HG03175 (cell line): ENCODE data around the gene SLC22A15.
A peak's percentile ranks its signal among the peaks of the same experiment; 100 is the strongest.

ENCODE experiments used
- ATAC-seq: cut with Tn5 transposase; IDR thresholded peaks from one replicate; pipeline ENCODE4 v1.9.1; 2021; ENCODE audit warnings: mild to moderate bottlenecking, moderate library complexity; ENCODE audit not compliant: unreplicated experiment

The SLC22A15 gene

DNA sequence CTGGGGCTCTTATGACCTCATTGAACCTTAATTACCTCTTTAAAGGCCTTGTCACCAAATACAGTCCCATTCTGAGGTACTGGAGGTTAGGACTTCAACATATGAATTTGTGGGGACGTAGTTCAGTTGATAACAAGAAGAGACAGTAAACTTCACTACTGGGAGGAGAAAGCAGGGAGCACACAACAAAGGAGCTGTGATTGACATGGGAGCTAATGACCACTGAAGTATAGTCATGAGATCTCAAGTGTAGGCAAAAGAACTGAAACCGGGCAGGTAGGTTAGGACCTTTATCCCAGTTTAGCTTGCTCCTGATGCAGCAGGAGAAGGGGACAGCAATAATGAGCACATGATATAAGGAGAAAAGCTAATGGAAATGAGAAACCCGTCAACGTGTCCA is 123.1 kb downstream of the SLC22A15 start:
- no peak for ATAC-seq

DNA sequence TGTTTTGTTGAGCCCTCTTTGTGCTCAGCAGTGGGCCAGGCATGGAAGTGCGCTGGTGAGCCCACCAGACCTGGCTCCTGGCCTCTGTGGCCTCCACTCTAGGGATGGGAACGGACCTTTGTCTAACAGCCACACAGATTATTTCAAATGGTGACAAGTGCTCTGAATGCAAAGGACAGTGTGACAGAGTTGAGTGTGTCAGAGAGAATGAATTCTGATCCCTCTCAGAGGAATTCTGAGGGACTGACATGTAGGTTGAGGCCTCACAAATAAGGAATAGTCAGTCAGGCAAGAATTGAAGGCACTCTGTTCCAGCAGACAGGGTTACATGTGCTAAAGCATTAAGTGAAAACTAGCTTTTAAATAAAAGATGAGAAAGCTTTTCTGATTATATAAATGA is 123.6 kb downstream of the SLC22A15 start:
- no peak for ATAC-seq

DNA sequence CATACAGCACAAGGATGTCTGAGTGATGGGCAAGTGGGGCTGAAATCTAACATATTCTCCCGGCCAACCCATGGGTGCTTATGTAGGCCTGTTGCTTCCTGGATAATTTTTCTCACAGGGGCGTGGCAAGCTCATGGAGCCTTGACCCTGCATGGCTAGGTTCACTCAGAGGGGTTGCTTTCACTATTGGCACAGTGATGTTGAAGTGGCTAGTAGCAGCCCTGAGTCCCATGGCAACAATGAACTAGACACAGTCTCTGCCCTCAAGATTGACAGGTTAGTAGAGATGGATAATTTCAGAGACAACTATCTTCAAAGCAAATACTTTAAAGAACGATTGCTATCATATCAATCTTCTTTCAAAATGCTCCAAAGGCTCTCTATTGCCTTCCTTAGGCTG is 128.4 kb downstream of the SLC22A15 start:
- no peak for ATAC-seq

DNA sequence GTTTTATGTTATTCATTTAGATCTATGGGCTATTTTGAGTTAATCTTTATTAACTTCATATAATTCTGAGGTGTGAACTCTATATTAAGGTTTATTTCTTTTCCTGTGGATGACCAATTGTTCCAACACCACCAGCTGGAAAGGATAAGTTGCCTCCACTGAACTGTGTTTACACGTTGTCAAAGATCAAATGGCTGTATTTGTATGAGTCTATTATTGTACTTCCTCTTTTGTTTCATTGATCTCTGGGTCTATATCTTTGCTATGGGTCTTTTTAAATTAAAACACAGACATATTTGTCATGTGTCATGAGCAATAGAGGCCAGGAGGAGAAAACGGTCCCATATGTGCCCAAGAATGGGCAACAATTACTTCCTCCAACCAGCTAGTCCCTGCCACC is 129.7 kb downstream of the SLC22A15 start:
- no peak for ATAC-seq

DNA sequence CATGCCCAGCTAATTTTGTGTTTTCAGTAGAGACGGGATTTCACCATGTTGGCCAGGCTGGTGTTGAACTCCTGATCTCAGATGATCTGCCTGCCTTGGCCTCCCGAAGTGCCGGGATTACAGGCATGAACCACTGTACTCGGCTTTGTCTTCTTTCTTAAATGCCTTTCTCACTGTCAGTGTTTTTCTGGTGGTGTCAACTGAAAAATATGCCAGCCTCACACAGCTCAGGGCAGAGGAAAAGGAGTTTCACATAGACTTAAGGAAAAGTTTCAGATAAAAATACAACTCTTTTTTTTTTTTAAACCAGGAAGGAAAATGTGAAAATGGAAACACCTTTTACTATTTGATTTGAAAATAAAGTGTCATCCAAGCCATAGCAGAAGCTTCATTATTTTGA is 130.3 kb downstream of the SLC22A15 start:
- no peak for ATAC-seq

DNA sequence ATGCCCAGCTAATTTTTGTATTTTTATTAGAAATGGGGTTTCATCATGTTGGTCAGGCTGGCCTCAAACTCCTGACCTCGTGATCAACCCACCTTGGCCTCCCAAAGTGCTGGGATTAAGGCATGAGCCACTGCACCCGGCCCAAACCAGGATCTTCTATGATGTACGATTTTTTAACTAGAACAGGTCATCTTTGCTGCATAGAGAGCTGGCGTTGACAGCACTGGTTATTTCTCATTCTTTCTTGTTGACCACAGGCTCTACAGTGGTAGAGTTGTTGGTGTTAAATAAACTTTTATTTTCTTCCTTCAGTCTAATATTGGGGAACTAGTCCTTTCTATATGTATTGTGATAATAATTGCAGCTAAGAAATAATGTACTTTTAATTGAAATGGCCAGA is 131.1 kb downstream of the SLC22A15 start:
- ATAC-seq, result no peak

DNA sequence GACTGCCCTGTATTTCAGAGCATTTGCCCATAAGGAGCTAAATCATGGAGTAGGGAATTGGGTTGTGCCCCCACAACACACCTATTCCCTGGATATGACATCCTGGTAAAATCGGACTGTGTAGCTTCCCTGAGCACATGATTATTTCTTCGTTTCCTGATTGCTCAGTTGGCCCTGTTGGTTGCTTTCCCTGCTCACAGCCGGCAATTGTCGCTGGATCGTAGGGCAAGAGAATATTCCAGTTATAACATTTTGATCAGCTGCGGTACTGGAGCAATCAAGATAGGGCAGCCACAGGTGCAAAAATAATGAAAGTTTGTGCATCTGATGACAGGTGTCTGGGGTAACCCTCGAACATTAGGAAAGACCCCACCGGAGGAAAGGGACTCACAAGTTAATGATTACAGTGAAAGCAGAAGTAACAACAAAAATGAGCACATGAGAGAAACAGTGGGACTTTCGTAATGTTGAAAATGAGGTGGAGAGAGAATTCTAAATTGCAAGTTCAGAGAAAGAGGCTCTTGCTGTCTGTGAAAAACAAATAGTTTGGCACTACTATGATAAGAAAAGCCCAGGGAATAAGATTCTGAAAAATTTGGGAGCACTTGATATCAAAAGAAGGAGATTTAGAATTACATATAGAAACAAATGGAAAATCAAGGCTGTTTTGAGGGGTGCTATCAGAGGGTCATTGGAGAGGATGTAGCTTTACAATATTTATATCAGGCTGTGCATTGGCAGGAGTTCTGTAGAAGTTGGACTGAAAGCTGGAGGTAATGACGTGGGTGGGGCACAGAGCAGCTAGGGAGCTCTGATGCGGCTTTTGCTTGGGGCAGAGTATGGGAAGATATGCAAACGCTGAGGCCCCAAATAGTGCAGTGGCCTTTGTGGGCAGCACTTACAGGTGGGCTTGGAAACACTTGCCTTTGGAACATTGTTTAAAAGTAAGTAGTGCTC is 134.5 kb downstream of the SLC22A15 start, which contains the start of gene MAB21L3:
TSS of gene MAB21L3 (plus strand) at position 833 of the 957 bp plus-strand sequence. CDS start 1,217 bp downstream, outside the sequence.
- peak; percentile 58 for ATAC-seq

DNA sequence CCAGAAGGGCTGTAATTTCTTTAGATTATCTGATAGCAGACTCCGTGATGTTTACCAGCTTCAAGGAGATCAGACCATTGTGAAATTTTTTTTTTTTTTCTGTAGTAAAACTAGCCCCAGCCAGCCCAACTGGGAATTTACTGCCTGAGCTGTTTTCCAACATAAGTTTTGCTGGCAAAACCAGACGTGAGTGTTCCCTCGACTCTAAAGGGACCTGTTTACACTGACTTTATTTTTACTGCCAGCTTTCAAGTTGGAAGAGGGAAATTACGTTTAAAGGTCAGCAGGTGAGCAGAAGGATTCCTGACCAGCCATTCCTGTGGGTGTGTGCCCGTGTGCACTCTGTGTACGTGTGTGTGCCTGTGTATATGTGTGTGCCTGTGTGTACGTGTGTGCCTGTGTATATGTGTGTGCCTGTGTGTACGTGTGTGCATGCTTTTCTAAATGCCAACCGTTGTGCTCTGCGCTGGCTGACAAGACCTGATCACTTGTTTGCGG is 135.3 kb downstream of the SLC22A15 start:
- ATAC-seq, result no peak

DNA sequence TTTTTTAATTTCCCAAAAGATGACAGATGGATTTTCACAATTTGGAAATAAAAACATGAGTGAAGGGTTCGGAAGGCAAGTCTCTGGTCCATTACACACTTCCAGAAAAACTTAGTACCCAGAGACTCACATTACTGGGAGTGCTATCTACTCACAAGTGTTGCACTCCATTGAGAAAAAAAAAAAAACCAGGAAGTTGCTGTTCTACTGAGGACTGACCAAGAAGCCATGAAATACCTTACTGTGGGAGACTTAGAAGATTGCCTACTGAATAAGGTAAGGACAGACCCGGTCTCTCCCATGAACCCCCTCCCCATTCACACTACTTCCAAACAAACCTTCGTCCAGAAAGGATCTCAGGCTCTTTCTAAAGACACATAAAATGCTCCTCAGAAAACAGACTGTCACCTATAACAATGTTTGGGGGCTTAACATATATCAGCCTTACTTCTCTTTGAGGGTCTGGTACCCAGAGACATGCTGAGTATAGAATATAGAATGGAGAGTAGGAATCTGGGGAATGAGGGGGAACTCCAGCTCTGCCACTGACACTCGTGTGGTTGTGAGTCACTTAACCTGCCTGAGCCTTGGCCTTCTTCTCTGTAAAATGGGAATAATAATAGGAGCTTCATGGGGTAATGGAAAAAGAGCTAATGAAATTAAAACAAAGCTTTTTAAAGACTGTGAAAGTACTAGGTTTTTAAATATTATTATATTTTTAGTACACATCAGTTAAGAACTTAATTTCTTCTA is 136.3 kb downstream of the SLC22A15 start:
- ATAC-seq, result no peak

DNA sequence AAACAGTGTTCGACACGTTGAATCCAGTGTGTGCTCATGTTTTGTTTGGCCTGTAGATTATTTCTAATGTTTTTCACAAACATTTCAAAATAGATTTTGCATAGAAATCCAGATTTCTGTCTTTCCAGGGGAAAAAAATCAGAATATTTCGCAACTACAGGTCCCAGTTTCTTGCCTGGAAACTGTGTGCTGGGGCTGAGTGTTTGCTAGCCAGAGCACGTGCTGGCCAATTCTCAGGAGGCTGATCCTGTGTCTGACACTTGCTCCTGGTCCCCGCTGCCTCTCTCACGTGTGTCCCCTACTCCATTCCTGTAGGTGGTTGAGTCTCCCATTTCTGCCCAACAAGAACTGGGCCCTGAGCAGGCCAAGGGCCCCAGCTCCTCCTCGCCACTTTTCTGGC is 137.3 kb downstream of the SLC22A15 start:
- no peak for ATAC-seq

DNA sequence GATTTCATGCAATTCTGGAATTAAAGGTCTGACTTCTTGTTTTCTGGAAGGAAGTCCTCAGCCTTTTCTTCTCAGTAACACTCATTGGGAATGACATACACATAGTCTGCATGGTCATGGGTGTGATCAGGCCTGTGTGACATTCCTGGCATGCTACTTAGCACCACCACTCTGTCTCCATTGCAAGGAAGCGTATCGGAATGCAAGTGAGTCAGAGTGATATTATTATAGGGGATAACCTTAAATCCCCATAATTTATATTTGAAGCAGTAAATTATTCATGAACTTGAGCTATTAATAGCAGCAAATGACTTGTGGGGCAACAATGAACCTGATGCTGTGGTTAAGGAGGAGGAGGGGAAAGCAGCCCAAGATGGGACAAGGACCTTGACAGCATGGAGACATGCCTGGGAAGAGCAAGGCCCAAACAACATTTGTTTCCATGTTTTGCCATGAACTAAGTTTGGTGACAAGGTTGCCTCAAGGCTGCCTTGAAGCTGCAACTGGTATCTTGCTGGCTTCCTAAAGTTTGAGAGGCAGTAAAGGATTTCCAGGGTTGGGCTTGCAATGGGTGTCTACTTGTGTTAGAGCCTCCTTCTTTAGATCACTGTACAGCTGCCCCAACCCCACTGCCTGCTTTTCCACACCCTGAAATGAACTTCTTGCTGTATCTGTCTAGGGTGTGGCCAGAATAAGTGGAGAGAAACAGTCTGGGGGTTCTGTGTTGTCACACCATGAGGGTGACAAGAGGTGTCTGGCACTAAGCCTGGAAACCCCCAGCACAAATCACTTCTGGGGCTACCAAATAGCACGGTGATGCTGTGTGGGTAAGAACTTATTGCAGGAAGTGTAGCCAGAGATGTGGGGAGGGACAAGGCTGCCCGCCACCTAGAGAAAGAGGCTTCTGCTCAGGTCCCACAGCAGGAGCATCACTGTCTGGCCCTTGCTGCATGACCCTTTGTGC is 139.4 kb downstream of the SLC22A15 start:
- ATAC-seq, result no peak

DNA sequence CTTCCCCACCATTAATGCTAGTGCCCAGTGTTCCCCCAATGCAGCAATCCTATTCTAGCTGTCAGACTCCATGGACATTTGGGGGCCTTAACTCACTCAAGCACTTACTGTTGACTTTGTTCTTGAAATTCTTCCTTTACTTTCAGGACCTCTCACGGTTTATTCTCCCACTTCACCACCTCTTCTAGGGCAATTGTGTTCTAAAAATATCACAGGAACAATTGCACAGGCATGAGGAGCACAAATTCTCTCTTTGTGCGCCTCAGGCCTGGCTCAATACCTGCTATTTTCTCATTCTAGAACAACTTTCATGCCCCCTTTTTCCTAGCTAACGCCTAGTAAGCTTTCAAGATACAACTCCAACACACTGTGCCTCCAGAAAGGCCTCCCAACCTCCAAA is 142.2 kb downstream of the SLC22A15 start:
- ATAC-seq, result no peak
